HepG2 (cell line): ENCODE data around the gene CHKA. TPM values are rescaled to one million over a fixed set of nuclear protein-coding genes. Genes with fewer than 3 reads are reported as not detected.

Experiments used
- CENPT ChIP-seq: sonication (generic); formaldehyde crosslinking; IDR thresholded peaks from 2 replicates; pipeline ENCODE4 v1.8.0; 2022; ENCODE audit warnings: low read depth, mild to moderate bottlenecking, moderate library complexity, missing genetic modification reagents
- FOXP1 ChIP-seq, 2 experiments: fragments of 450-650 bp in 1 of 2; IDR thresholded peaks; 2 replicates each; pipeline ENCODE4 v1.6.1; 2017 to 2018; ENCODE audit warnings: antibody characterized with exemption in 1 of 2
- GPN1 ChIP-seq: sonication (generic); formaldehyde crosslinking; IDR thresholded peaks from 2 replicates; pipeline ENCODE4 v1.5.1; 2020; ENCODE audit warnings: missing genetic modification reagents, borderline replicate concordance
- HNRNPL ChIP-seq: fragments of 200-400 bp; formaldehyde crosslinking; IDR thresholded peaks from 2 replicates; pipeline ENCODE4 v1.6.1; 2017; ENCODE audit warnings: mild to moderate bottlenecking, low read depth, low read length
- HOXA7 ChIP-seq: sonication (generic); formaldehyde crosslinking; IDR thresholded peaks from 2 replicates; pipeline ENCODE4 v1.8.1; 2022; ENCODE audit warnings: mild to moderate bottlenecking, missing genetic modification reagents, moderate library complexity
- MED13 ChIP-seq: sonication (generic); formaldehyde crosslinking; IDR thresholded peaks from 2 replicates; pipeline ENCODE4 v1.5.0; 2020; ENCODE audit warnings: missing genetic modification reagents
- MYC ChIP-seq: sonication (generic); formaldehyde crosslinking; IDR thresholded peaks from 2 replicates; pipeline ENCODE4 v1.9.0; 2021; ENCODE audit warnings: missing genetic modification reagents, borderline replicate concordance
- TBL1XR1 ChIP-seq: fragments of 150-350 bp; IDR thresholded peaks from 2 replicates; pipeline ENCODE4 v1.6.1; 2014; ENCODE audit warnings: borderline replicate concordance, low read length; ENCODE audit not compliant: partially characterized antibody
- TEF ChIP-seq: sonication (generic); formaldehyde crosslinking; IDR thresholded peaks from 2 replicates; pipeline ENCODE4 v1.5.0; 2020; ENCODE audit warnings: missing genetic modification reagents
- ZFX ChIP-seq: sonication (generic); formaldehyde crosslinking; IDR thresholded peaks from 2 replicates; pipeline ENCODE4 v1.4.0; 2020; ENCODE audit warnings: mild to moderate bottlenecking, low read depth, missing genetic modification reagents, moderate library complexity
- ZMAT3 ChIP-seq: sonication (generic); formaldehyde crosslinking; conservative IDR thresholded peaks from 2 replicates; pipeline ENCODE4 v1.7.0; 2021; ENCODE audit warnings: missing genetic modification reagents
- ZNF12 ChIP-seq: sonication (generic); formaldehyde crosslinking; IDR thresholded peaks from 2 replicates; pipeline ENCODE4 v1.5.0; 2020; ENCODE audit warnings: missing genetic modification reagents
- ZNF234 ChIP-seq: sonication (generic); formaldehyde crosslinking; conservative IDR thresholded peaks from 2 replicates; pipeline ENCODE4 v1.5.1; 2020; ENCODE audit warnings: mild to moderate bottlenecking, missing genetic modification reagents
- ZNF260 ChIP-seq: sonication (generic); formaldehyde crosslinking; IDR thresholded peaks from 2 replicates; pipeline ENCODE4 v1.4.0; 2020; ENCODE audit warnings: missing genetic modification reagents, low read depth, mild to moderate bottlenecking, borderline replicate concordance
- ZNF512B ChIP-seq: sonication (generic); formaldehyde crosslinking; IDR thresholded peaks from 2 replicates; pipeline ENCODE4 v1.5.1; 2020; ENCODE audit warnings: missing genetic modification reagents, mild to moderate bottlenecking, borderline replicate concordance
- ZNF546 ChIP-seq: sonication (generic); formaldehyde crosslinking; conservative IDR thresholded peaks from 2 replicates; pipeline ENCODE4 v1.8.1; 2023; ENCODE audit warnings: mild to moderate bottlenecking, missing genetic modification reagents
- polyA plus RNA-seq, 8 experiments: library from polyadenylated mRNA; depleted of rRNA in 3 of 8; stranded (reverse) in 7 of 8; unstranded in 1 of 8; fragments of >200 nt; fragmentation: Illumina TruSeq in 4 of 8; extraction: Trizol in 4 of 8; gene quantifications; 2 replicates each; pipeline versions ENCODE4 v1.2.1 to v1.2.3, GENCODE V29; 2011 to 2016; ENCODE audit warnings: low read depth in 4 of 8, missing spikeins in 1 of 8, mixed read lengths in 1 of 8; ENCODE audit not compliant: insufficient read depth in 1 of 8
- total RNA-seq, 5 experiments: library from RNA; depleted of rRNA; stranded (reverse); fragments of >200 nt; fragmentation: Illumina TruSeq; extraction: Trizol; gene quantifications; 2 replicates each; pipeline ENCODE4 v1.2.3, GENCODE V29; 2016; ENCODE audit warnings: low read depth in 1 of 5
- TF ChIP-seq, protein P1 (sequence below): sonication (generic); formaldehyde crosslinking; IDR thresholded peaks from 2 replicates; pipeline ENCODE4 v1.5.1; 2020; ENCODE audit warnings: mild to moderate bottlenecking, missing genetic modification reagents, moderate library complexity
- TF ChIP-seq, protein P2 (sequence below): sonication (generic); formaldehyde crosslinking; IDR thresholded peaks from 2 replicates; pipeline ENCODE4 v1.4.0; 2020; ENCODE audit warnings: missing genetic modification reagents

Gene CHKA
- total and polyA plus RNA-seq, 2 of the 13 experiments (the other 11 are each of a cell fraction or from before 2014, with no cell fraction given): 71.6 to 92.7 TPM

DNA sequence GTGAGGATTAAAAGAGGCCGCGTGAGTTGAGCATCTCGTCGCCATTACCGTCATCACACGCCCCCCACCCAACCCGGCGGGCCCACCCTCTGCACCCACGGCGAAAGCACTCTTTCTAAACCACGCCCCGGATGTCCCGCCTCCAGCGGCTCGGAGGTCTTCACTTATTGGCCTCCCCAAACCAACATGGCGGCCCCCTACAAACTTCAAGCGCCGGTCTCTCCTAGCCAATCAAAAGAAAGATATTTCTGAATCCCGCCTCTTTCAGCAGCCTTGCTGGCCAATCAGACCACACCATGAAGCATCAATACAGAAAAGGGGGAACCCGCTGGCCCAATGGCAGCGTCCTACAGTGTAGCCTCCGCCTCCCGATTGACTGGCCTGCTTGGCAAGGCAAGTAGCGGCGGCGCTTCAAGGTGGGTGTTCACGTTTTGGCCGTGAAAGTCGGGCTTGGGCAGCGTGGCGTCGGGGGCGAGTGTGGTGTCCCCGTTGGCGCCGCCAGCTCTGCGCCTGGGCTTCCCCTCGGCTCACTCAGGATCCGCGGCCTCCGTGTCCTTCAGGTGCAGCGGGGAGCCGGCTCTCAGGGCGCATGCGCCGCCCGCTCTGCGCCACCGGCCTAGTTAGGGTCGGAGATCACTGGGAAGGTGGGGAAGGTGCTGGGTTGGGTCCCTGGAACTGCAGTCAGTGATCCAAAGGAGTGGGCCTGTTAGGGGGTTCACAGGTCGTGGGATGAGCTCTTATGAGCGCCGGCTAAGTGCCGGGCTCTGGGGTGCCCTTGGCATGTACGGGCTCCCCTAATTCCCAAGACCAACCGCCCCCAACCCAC lies 90.7 kb downstream of the CHKA start, which contains the start of gene NDUFS8 (continued):
- TF ChIP-seq ZFX: peak; percentile 99
- 0 out of 2 replicates have a peak, but pooled peaks have one; percentile 24 for TF ChIP-seq ZNF546 (CRISPR knock-in tag)
- 0 out of 2 replicates have a peak, but pooled peaks have one; percentile 30 for TF ChIP-seq CENPT
- no peak for TF ChIP-seq ZNF260 (CRISPR knock-in tag)
- TF ChIP-seq TEF (CRISPR knock-in tag): no peak
- no peak for TF ChIP-seq ZNF234 (CRISPR knock-in tag)
- TF ChIP-seq, protein P1, sequence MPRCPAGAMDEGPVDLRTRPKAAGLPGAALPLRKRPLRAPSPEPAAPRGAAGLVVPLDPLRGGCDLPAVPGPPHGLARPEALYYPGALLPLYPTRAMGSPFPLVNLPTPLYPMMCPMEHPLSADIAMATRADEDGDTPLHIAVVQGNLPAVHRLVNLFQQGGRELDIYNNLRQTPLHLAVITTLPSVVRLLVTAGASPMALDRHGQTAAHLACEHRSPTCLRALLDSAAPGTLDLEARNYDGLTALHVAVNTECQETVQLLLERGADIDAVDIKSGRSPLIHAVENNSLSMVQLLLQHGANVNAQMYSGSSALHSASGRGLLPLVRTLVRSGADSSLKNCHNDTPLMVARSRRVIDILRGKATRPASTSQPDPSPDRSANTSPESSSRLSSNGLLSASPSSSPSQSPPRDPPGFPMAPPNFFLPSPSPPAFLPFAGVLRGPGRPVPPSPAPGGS (CRISPR knock-in tag): peak; percentile 81
- no peak for TF ChIP-seq HOXA7 (CRISPR knock-in tag)
- TF ChIP-seq ZNF12 (CRISPR knock-in tag): 0 out of 2 replicates have a peak, but pooled peaks have one; percentile 30
- no peak for TF ChIP-seq GPN1 (CRISPR knock-in tag)
- TF ChIP-seq, protein P2, sequence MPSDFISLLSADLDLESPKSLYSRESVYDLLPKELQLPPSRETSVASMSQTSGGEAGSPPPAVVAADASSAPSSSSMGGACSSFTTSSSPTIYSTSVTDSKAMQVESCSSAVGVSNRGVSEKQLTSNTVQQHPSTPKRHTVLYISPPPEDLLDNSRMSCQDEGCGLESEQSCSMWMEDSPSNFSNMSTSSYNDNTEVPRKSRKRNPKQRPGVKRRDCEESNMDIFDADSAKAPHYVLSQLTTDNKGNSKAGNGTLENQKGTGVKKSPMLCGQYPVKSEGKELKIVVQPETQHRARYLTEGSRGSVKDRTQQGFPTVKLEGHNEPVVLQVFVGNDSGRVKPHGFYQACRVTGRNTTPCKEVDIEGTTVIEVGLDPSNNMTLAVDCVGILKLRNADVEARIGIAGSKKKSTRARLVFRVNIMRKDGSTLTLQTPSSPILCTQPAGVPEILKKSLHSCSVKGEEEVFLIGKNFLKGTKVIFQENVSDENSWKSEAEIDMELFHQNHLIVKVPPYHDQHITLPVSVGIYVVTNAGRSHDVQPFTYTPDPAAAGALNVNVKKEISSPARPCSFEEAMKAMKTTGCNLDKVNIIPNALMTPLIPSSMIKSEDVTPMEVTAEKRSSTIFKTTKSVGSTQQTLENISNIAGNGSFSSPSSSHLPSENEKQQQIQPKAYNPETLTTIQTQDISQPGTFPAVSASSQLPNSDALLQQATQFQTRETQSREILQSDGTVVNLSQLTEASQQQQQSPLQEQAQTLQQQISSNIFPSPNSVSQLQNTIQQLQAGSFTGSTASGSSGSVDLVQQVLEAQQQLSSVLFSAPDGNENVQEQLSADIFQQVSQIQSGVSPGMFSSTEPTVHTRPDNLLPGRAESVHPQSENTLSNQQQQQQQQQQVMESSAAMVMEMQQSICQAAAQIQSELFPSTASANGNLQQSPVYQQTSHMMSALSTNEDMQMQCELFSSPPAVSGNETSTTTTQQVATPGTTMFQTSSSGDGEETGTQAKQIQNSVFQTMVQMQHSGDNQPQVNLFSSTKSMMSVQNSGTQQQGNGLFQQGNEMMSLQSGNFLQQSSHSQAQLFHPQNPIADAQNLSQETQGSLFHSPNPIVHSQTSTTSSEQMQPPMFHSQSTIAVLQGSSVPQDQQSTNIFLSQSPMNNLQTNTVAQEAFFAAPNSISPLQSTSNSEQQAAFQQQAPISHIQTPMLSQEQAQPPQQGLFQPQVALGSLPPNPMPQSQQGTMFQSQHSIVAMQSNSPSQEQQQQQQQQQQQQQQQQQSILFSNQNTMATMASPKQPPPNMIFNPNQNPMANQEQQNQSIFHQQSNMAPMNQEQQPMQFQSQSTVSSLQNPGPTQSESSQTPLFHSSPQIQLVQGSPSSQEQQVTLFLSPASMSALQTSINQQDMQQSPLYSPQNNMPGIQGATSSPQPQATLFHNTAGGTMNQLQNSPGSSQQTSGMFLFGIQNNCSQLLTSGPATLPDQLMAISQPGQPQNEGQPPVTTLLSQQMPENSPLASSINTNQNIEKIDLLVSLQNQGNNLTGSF (CRISPR knock-in tag): peak; percentile 81; the same call in 1 of the 2 replicates
- 0 out of 2 replicates have a peak, but pooled peaks have one; percentile 12 for TF ChIP-seq MYC (CRISPR knock-in tag)
- TF ChIP-seq FOXP1 (IDR thresholded peaks at IDR 0.05): no peak
- TF ChIP-seq FOXP1 (CRISPR knock-in tag; IDR thresholded peaks at IDR 0.05): no peak
- no peak for TF ChIP-seq ZNF512B (CRISPR knock-in tag)
- peak; percentile 57; the same call in 1 of the 2 replicates for TF ChIP-seq ZMAT3
- 0 out of 2 replicates have a peak, but pooled peaks have one; percentile 25 for TF ChIP-seq HNRNPL
- no peak for TF ChIP-seq TBL1XR1
- TF ChIP-seq MED13 (CRISPR knock-in tag): 0 out of 2 replicates have a peak, but pooled peaks have one; percentile 37
